Stimulated activated CD8-positive, alpha-beta memory T cell treated with anti-CD3 and anti-CD28 coated beads, Interleukin-2, amount 100 ng/mL, for 1 hour (primary cell): ENCODE measurements around the gene ZKSCAN1.
A peak's percentile ranks its signal among the peaks of the same experiment; 100 is the strongest.

Source experiments
- DNase-seq, 2 donors: peaks; one replicate each; pipeline ENCODE4 v3.0.0-alpha.2; 2020; ENCODE audit warnings: low read depth in 2 of 2

ZKSCAN1 gene

DNA sequence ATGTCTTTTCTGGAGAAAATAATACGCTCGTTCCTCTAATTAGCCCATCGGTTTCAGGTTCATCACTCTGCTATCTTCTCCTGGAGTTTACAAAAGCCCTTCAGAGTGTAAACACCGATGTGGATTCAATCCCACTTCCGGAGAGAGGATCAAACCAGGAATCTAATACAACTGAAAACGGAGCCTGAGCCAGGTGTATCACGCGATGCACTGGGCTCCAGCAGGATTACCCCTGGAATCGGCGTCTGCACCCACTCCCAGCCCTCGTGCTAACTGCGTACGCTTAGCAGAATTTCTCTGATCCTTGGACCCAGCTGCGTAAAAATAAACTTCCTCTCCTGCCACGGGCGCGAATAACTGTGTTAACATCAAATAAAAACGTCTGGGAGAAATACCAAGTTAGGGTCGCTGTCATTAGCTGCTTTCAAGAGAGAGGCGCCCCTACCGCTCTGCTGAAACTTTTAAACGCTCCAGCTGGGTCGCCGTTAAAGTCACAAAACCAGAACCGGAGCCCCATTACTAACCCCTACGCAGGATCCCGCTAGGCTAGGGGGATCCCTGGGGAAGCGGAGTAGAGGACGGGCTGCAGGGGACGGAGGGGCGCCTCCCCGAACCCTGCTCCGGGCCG, 65.6 kb downstream of the ZKSCAN1 start:
- no peak for DNase-seq

GRCh38 chr7:100081535-100082102, 66.2 kb downstream of the ZKSCAN1 start, which contains the start of gene ZNF3:
TSS of gene ZNF3 (minus strand) at chr7:100081723. CDS start at chr7:100077357, 4,366 bp downstream.
- DNase-seq = peak; percentile 93 to 95

- no peak for DNase-seq
These were observed 67.6 kb downstream of the ZKSCAN1 start for GRCh38 chr7:100082978-100083377.

- DNase-seq = no peak
These were observed 70.1 kb downstream of the ZKSCAN1 start for GRCh38 chr7:100085515-100085914.

DNA sequence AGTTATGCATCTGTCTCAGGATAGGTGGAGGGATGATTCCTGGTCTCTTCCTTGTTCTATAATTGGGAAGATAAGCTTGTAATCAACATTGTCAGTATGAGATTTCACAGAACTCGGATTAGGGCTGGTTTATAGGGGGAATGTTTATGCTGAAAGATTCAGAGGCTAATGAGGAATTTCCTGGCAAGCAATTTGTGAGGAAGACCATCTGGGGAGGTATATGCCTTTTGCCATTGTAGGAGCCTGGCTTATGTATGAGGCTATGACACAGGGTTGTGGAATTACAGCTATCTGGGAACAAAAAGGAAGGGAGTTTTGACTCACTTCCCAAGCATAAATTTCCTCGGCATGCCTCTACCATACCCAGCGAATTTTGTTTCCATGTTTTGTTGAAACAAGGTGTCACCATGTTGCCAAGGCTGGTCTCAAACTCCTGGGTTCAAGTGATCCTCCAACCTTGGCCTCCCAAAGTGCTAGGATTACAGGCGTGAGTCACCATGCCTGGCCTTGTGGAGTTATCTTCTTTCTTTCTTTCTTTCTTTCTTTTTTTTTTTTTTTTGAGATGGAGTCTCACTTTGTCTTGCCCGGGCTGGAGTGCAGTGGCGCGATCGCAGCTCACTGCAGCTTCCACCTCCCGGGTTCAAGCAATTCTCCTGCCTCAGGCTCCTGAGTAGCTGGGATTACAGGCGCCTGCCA, 71.8 kb downstream of the ZKSCAN1 start:
- DNase-seq = no peak

GRCh38 chr7:100088095-100088620, 72.8 kb downstream of the ZKSCAN1 start:
- no peak for DNase-seq

GRCh38 chr7:100088621-100089457, 73.4 kb downstream of the ZKSCAN1 start, which contains the start of gene COPS6:
TSS of gene COPS6 (plus strand) at chr7:100088969. CDS start at chr7:100088991, 22 bp downstream.
- DNase-seq = peak; percentile 71 to 74

- DNase-seq = no peak
These were observed 74.2 kb downstream of the ZKSCAN1 start for GRCh38 chr7:100089458-100090196.

DNA sequence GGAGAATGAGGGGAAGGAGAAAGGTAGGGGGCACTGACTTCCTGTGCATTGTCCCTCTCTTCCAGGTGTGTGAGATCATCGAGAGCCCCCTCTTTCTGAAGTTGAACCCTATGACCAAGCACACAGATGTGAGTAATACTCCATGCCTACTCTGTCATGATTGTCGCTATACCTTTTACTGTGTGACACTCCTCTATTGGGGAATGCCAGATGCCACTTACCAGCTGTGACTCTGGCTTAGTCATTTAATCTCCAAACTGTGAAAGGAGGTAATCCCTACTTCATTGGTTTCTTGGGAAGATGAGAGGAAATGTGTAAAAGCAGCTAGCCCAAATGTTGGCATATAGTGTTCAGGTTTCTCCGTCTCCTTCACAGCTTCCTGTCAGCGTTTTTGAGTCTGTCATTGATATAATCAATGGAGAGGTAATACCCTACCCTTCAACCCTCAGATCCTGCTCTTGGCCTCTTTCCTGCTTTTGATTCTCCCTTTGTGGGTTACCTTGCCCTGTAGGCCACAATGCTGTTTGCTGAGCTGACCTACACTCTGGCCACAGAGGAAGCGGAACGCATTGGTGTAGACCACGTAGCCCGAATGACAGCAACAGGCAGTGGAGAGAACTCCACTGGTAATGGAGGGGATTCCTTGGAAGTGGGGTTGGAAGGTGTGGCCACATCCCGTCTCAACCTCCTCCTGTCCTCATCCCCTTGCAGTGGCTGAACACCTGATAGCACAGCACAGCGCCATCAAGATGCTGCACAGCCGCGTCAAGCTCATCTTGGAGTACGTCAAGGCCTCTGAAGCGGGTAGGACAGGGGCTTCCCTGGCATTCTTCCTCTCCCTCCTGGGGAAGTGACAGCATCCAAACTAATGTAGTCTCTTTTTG, 75.4 kb downstream of the ZKSCAN1 start:
- no peak for DNase-seq
